Colonic mucosa (tissue), 4 donors: ENCODE data around the gene PANK1. TPM values are rescaled to one million over a fixed set of nuclear protein-coding genes. Genes with fewer than 3 reads are reported as not detected.

Experiments
- DNase-seq: peaks from one replicate; pipeline ENCODE4 v3.0.0-alpha.2; 2020
- H3K27ac ChIP-seq: fragments of 200-600 bp; one replicate; pipeline ENCODE4 v1.8.0; 2021
- H3K27me3 ChIP-seq: fragments of 200-600 bp; one replicate; pipeline ENCODE4 v1.8.0; 2021
- H3K36me3 ChIP-seq: fragments of 200-600 bp; one replicate; pipeline ENCODE4 v1.8.0; 2021
- H3K4me1 ChIP-seq: fragments of 200-600 bp; one replicate; pipeline ENCODE4 v1.8.0; 2021; ENCODE audit warnings: mild to moderate bottlenecking
- H3K4me3 ChIP-seq: fragments of 200-600 bp; one replicate; pipeline ENCODE4 v1.8.0; 2021
- H3K9ac ChIP-seq, 2 donors: one replicate each; pipeline ENCODE4 v1.7.0; 2013; ENCODE audit warnings: control low read depth in 2 of 2, low read depth in 2 of 2, low read length in 2 of 2
- H3K9me3 ChIP-seq: fragments of 200-600 bp; one replicate; pipeline ENCODE4 v1.8.0; 2021
- intact Hi-C: fragments of 100-400 bp; cut with DNase I; formaldehyde crosslinking; loops from one replicate; pipeline ENCODE4 v1.14.1; 2022
- total RNA-seq, 2 donors: library from RNA; stranded (reverse); fragmentation: NEBNext Ultra II Directional in 1 of 2; extraction: Animal tissue kit (Norgen Biotek cat#: 25700) in 1 of 2; gene quantifications; one replicate each; pipeline ENCODE4 v1.2.1, GENCODE V29; 2021
- TF ChIP-seq, protein P1 (sequence below): fragments of 200-600 bp; IDR thresholded peaks from one replicate; pipeline ENCODE4 v1.8.0; 2022; ENCODE audit warnings: antibody characterized with exemption, mild to moderate bottlenecking
- donor health status: healthy.
- donor health status: DM: no; HTN: no; CAD: no.
- donor health status: DM: no; HTN: no; CAD: no.

Gene PANK1
- total RNA-seq, 2 donors from 2014 or later = 22.8 to 55.4 TPM

DNA sequence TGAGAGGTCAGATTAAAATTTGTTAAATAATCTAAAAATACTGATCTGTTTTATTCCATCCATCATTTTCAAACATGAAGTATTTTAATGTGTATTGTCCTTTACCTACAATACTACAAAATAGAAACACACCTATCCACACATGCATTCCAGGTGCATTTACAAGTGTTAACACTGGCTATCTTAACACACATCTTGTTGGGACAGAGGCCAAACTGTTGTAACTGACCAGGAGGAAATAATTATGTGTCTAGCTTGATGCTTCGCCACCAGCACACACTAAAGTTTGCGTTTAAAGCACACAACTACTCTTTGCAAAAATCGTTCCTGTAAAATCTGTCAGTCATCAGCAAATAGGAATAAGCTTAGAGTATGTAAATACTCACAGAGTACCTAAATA lies 2.8 kb downstream of the PANK1 start:
- intact Hi-C loops = loop anchor here (5.0 kb wide), 1 partner anchor 60 kb away; the partner anchor contains the start of gene KIF20B
- H3K4me1 ChIP-seq = peaks cover 4% of the 10 kb centered on the region
- no peak overlapping the region for H3K9ac ChIP-seq
- DNase-seq = no peak
- H3K9me3 ChIP-seq = no peaks in the 10 kb centered on the region
- no peak overlapping the region for H3K4me3 ChIP-seq
- TF ChIP-seq, protein P1, sequence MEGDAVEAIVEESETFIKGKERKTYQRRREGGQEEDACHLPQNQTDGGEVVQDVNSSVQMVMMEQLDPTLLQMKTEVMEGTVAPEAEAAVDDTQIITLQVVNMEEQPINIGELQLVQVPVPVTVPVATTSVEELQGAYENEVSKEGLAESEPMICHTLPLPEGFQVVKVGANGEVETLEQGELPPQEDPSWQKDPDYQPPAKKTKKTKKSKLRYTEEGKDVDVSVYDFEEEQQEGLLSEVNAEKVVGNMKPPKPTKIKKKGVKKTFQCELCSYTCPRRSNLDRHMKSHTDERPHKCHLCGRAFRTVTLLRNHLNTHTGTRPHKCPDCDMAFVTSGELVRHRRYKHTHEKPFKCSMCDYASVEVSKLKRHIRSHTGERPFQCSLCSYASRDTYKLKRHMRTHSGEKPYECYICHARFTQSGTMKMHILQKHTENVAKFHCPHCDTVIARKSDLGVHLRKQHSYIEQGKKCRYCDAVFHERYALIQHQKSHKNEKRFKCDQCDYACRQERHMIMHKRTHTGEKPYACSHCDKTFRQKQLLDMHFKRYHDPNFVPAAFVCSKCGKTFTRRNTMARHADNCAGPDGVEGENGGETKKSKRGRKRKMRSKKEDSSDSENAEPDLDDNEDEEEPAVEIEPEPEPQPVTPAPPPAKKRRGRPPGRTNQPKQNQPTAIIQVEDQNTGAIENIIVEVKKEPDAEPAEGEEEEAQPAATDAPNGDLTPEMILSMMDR = no peak
- H3K27me3 ChIP-seq = no peaks in the 10 kb centered on the region
- H3K27ac ChIP-seq = no peak overlapping the region
- no peaks in the 10 kb centered on the region for H3K36me3 ChIP-seq

DNA sequence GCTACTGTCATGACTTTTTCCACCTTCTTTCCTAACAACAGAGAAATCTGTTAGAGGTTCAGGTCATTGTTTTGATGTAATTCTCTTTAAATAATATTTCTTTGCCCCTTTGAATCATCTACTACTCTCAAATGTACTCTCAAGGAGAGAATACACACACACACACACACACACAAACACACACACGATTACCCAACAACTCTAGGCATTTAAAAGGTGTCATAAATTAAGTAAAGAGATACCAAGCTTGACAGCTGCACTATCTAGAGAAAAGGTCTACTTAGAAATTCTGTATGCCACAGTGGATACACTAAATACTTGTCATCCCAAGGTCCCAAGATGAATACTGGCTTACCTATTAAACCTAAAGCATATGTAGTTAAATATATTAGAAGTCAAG lies 4.8 kb downstream of the PANK1 start:
- H3K27ac ChIP-seq = no peak overlapping the region
- H3K9ac ChIP-seq = no peak overlapping the region
- H3K4me1 ChIP-seq = no peaks in the 10 kb centered on the region
- DNase-seq = no peak
- H3K4me3 ChIP-seq = no peak overlapping the region
- no peaks in the 10 kb centered on the region for H3K27me3 ChIP-seq
- H3K36me3 ChIP-seq = no peaks in the 10 kb centered on the region
- intact Hi-C loops = loop anchor here (5.0 kb wide), 1 partner anchor 62 kb away; the partner anchor contains the start of gene KIF20B
- no peaks in the 10 kb centered on the region for H3K9me3 ChIP-seq
- TF ChIP-seq, protein P1 = no peak

DNA sequence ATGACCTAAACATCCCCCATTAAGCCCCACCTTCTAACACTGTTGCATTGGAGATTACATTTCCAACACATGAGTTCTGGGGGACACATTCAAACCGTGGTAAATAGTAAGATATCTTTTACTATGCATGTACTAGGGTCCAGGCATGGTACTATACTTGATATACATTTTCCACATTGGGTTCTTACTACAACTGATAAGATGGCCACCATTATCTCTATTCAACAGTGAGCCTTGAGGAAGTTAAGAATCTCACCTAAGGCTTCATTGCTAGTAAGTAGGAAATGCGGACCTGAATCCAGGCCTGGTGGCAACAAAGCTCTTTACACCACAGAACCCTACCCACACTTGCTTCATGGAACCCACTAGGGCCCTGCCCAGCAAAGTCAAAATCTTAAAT lies 5.7 kb downstream of the PANK1 start:
- Histone ChIP-seq H3K9me3 (no peaks in the 10 kb centered on the region), H3K27ac (no peak overlapping the region), H3K9ac (no peak overlapping the region), H3K27me3 (no peaks in the 10 kb centered on the region), H3K4me3 (no peak overlapping the region), H3K36me3 (no peaks in the 10 kb centered on the region), H3K4me1 (no peaks in the 10 kb centered on the region)
- TF ChIP-seq, protein P1 = no peak
- no peak for DNase-seq
- intact Hi-C loops = no loop called here

DNA sequence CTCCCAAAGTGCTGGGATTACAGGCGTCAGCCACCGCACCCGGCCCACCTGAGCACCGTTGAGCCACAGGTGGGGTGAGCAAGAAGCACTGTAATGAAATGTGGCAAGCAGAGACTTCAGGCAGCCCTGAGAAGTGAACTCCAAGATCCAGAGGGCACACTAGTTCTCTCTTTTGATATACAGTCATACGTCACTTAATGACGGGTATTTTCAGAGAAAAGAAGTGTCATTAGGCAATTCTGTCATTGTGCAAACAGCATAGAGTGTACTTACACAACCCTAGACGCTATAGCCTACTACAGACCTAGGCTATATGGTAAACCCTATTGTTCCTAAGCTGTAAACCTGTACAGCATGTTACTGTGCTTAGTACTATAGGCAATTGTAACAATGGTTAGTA lies 7.9 kb downstream of the PANK1 start:
- TF ChIP-seq, protein P1 = no peak
- no peaks in the 10 kb centered on the region for H3K36me3 ChIP-seq
- no peak for DNase-seq
- H3K4me1 ChIP-seq = no peaks in the 10 kb centered on the region
- no peaks in the 10 kb centered on the region for H3K27me3 ChIP-seq
- H3K27ac ChIP-seq = no peak overlapping the region
- intact Hi-C loops = no loop called here
- no peaks in the 10 kb centered on the region for H3K9me3 ChIP-seq
- no peak overlapping the region for H3K4me3 ChIP-seq
- H3K9ac ChIP-seq = no peak overlapping the region

DNA sequence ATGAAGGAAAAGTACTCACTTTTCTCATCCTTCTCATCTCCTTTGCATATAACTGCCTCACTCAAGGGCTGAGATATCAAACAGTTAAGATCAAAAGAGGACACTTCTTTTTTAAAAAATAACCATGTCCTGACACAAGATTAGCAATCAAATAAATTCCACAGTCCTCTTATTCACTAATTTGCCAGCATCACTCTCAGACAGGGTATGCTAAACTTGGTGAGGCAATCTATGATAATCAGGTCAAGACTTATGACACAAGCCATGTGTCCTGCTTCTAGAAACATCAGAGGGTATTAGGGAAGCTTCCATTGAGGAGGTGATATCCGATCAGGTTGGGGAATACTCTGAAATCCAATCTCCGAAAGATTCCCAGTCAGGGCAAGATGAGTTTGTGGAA lies 10.4 kb downstream of the PANK1 start:
- Histone ChIP-seq H3K4me3 (no peak overlapping the region), H3K36me3 (no peaks in the 10 kb centered on the region), H3K27ac (no peak overlapping the region), H3K9ac (no peak overlapping the region), H3K4me1 (no peaks in the 10 kb centered on the region), H3K9me3 (no peaks in the 10 kb centered on the region), H3K27me3 (no peaks in the 10 kb centered on the region)
- no peak for DNase-seq
- intact Hi-C loops = no loop called here
- TF ChIP-seq, protein P1 = no peak
